Stomach (tissue), 4 donors: Measurements from ENCODE around the gene GALNT17.

Experiments used
- POLR2AphosphoS5 ChIP-seq, 3 donors: sonication (generic); formaldehyde crosslinking; IDR thresholded peaks; one replicate each; pipeline ENCODE4 v1.6.1; 2016; ENCODE audit warnings: antibody characterized with exemption in 3 of 3
- TF ChIP-seq, protein P1 (sequence below), 7 experiments: fragments of 450-650 bp in 4 of 7; fragments of 200-600 bp in 3 of 7; sonication (generic) in 3 of 7; IDR thresholded peaks; one replicate each; pipeline ENCODE4 v1.5.1; 2016 to 2019; ENCODE audit warnings: antibody characterized with exemption in 7 of 7, control low read depth in 2 of 7, mild to moderate bottlenecking in 1 of 7

GRCh38 chr7:71350680-71351079, 218.7 kb downstream of the GALNT17 start:
- TF ChIP-seq, protein P1, sequence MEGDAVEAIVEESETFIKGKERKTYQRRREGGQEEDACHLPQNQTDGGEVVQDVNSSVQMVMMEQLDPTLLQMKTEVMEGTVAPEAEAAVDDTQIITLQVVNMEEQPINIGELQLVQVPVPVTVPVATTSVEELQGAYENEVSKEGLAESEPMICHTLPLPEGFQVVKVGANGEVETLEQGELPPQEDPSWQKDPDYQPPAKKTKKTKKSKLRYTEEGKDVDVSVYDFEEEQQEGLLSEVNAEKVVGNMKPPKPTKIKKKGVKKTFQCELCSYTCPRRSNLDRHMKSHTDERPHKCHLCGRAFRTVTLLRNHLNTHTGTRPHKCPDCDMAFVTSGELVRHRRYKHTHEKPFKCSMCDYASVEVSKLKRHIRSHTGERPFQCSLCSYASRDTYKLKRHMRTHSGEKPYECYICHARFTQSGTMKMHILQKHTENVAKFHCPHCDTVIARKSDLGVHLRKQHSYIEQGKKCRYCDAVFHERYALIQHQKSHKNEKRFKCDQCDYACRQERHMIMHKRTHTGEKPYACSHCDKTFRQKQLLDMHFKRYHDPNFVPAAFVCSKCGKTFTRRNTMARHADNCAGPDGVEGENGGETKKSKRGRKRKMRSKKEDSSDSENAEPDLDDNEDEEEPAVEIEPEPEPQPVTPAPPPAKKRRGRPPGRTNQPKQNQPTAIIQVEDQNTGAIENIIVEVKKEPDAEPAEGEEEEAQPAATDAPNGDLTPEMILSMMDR (IDR thresholded peaks at IDR 0.05) = no peak
- TF ChIP-seq POLR2AphosphoS5 (IDR thresholded peaks at IDR 0.05) = no peak
